Kidney glomerular epithelial cell (primary cell): ENCODE measurements around the gene TIAM1.

ENCODE experiments used
- DNase-seq: peaks from one replicate; lab custom pipeline; 2025; lab: John Stamatoyannopoulos, UW

The TIAM1 gene

DNA sequence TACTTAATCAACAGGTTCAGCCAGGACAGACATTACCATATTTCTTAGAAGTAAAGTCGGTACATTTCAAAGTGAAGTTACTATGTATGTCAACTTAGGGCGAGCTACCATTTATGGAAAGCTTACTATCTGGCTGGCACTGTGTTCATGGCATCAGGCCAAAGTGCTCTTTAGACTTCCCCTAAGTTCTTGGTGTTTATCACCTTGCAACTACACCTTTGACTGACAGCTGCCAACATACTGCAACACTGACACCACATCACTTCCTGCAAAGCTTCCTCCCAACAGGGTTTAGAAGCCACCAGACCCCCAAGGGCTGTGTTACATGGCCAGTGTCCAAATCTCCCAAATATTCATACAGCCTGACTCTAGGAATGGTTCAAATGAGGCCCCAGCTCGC is 61.0 kb downstream of the TIAM1 start:
- DNase-seq: no peak

- peak; percentile 11 for DNase-seq
Observed at GRCh38 chr21:31282095-31282709, 61.9 kb downstream of the TIAM1 start.

- DNase-seq: no peak
Observed at GRCh38 chr21:31281561-31281960, 62.5 kb downstream of the TIAM1 start.

GRCh38 chr21:31279986-31280385 is 64.1 kb downstream of the TIAM1 start:
- DNase-seq: no peak

DNA sequence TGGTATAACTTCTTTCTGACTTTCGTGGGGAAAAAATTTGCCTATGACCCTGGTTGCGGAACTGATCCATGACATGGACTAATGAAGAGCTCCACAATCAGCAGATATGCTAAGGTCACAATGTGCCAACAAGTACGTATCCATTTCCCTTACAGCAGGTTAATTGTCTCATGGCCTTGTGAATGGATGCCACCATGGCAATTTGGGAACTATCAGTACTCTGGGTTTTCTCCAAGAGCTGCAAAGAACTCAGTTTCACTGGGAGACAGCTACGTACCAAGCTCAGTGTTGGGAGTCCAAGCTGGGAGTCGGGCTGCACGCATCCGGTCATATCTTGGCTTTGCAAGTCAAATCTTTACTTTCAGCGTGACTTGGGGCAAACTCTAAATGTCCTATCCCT is 64.8 kb downstream of the TIAM1 start:
- DNase-seq: no peak

DNA sequence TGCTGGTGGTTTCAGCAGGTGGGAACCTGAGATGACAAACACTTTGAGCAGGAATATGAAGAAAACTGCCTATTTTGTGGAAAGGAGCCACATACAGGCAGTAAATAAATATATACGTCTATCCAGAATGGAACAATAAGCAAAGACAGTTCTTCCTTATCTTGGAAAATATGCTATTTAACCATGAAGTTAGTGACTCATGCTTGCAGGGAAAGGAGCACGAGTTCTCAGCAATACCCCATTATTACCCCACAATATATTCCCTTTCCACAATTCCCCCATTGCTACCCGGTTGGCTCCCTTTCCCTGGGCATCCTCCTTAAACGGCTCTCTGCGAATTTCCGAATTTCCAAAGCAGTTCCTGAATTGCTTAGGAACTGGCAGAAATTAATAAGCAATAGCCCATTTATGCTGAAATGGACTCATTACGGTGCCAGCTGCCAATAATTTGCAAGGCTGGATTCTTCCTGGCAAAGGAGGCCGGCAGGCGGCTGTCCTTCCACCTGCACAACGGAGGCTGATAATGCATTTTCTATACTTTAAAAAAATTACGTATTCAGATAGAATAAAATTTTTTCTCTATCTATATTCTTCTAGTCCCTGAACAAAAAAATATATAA is 65.4 kb downstream of the TIAM1 start:
- DNase-seq: no peak

- DNase-seq: no peak
Observed at GRCh38 chr21:31276663-31277062, 67.4 kb downstream of the TIAM1 start.

- no peak for DNase-seq
Observed at GRCh38 chr21:31275901-31276300, 68.2 kb downstream of the TIAM1 start.

- DNase-seq: no peak
Observed at GRCh38 chr21:31273278-31273677, 70.8 kb downstream of the TIAM1 start.

DNA sequence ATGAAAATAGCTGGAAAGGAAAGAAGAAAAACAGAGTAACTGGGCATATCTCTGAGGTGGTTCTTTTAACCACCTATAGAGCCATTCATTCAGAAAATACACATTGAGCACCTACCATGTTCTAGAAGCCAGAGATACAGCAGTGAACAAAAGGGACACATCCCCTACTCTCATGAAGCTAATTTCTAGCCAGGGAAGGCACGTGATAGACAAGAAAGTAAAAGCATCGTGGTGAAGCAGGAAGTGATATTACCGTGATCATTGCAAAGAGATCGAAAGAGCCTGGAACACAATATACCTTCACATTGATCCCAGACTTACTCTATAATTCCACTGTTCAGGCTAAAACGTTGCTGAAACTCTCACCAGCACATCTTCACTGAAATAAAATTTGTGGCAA is 76.0 kb downstream of the TIAM1 start:
- DNase-seq: no peak

- DNase-seq: no peak
Observed at GRCh38 chr21:31267644-31268043, 76.4 kb downstream of the TIAM1 start.

- DNase-seq: no peak
Observed at GRCh38 chr21:31266241-31266640, 77.8 kb downstream of the TIAM1 start.

DNA sequence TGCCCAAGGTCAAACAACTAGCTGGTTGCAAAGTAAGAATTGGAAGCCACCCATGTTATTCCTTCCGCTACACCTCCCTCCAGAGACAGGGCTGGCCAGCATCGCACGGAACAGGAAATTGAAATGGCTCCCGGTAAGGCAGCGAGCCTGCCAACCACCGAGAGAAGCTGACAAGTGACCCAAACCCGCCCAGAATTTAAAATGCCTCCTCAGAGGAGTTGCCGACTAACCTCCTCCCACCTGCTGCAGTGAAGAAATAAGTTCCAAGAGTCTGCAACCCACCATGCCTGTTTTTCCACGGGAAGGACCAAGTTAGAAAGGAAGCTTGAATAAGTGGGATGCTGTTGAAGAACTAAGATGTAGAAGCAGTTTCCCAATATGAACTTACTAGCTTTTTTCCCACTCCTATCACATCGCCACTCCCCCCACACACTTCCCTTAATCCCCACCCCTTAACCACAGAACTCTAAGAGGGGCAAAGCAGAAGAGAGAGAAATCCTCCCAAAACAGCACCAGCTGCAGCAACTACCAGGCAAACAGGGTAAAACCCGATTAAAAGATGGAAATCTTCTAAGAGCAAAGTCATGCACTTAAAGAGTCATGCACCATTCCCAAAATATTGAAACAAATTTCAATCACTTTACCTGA is 78.6 kb downstream of the TIAM1 start:
- DNase-seq: no peak

DNA sequence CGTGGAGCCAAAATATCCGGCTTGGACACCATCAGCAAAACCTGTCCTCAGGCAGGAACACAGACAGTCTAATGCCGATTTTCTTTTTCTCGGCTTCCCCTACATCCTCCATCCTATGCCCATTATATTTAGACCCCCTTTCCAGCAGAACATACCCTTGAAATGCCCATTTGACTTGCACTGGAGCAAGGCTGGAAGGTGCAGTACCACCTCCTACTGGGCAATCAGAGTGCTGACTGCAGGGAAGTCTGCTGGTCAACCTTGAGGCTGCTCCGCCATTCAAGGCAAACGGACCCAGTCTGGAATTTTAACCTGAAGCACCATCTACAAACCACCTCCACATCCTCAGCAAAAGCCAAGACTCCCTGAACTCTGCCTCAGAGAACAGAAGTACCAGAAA is 79.5 kb downstream of the TIAM1 start:
- no peak for DNase-seq

DNA sequence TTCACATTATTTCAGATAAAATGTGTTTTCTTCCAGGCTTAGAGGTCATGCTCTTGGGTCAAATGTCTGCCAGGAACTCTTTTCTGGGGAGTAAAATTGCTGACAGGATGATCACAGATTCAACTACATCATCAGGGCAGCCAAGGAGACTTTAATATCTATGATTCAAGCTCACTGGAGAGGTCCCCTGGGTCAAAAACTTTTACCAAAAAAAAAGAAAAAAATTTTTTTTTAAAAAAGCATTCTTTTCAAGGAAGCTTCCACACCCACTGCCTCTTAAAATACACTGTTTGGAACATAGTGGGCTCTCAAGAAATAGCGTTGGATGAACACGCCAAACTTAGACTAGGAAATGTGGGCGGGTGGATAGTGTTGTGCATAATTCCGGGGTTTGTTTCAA is 81.3 kb downstream of the TIAM1 start:
- no peak for DNase-seq

DNA sequence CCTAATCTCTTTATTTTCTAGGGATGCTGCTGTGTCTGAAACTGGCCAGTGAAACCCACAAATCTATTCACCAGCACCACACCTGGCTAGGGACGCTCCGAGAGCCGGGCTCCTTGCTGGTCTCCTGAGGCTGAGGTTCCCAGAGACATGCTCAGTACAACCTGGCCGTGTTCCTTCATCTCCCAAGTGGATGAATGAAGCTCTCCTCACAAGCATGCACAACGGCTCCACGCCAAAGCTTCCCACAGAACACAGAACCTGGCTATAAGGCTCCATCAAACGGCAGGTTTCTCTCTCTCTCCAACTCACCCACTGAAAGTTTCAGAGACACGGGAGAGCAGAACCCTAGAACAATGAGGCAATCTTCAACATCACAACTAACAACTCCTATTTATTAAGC is 82.3 kb downstream of the TIAM1 start:
- DNase-seq: no peak

DNA sequence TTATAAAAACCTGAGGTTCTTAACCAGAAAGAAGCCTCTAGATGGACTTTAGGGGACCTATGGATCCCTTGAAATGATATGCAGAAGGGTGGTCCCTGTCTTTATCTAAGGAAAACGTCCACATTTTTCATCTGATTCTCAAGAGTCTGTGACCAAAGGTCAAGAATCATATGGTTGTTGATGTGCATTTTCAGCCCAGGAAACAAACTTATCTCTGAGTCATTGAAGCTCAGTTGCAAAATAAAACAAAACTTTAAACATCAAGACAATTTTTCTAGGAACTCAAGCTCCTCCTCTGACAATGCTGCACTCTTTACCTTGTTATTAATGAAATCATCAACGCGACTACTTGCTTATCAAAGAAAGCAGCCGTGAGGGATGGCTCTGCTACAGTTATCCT is 83.3 kb downstream of the TIAM1 start:
- DNase-seq: no peak

- DNase-seq: no peak
Observed at GRCh38 chr21:31258073-31258472, 86.0 kb downstream of the TIAM1 start.

DNA sequence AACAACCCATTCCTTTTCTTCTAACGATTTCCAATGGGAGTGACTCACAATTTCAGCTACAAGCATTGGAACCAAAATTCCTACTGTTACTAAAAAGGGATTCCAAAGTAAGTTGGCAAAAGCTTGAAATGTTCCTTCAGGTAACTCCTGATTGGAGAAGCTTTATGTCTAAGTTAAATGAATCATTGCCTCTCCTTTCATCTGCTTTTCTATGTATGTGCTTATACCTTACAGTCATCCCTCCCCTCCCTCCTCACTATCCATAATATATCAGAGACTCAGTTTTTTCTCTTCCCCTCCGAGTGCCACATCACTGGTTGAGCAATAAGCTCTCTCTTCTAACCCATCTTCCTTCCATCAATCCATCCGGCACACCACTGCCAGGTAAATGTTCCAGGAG is 86.8 kb downstream of the TIAM1 start:
- no peak for DNase-seq

GRCh38 chr21:31255896-31256295 is 88.2 kb downstream of the TIAM1 start:
- DNase-seq: no peak

DNA sequence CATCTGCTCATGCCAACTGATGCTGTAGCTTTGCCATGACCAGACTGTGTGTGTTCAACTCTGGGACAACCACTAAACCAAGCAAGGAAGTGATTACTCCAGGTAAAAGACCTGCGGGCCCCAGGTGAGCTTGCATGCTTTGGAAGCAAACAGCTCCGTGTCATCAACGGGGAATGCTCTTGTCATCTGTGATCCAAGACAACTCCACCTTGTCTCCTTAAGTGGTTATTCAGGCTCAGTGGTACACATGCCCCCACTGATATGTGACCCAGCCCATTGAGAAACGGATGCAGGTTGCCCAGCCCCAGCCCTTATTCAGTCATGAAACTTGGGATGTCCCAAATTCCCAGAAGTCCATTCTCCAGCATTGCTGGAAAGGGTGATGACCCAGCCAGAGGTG is 89.0 kb downstream of the TIAM1 start:
- no peak for DNase-seq

GRCh38 chr21:31254131-31254530 is 89.9 kb downstream of the TIAM1 start:
- DNase-seq: no peak

DNA sequence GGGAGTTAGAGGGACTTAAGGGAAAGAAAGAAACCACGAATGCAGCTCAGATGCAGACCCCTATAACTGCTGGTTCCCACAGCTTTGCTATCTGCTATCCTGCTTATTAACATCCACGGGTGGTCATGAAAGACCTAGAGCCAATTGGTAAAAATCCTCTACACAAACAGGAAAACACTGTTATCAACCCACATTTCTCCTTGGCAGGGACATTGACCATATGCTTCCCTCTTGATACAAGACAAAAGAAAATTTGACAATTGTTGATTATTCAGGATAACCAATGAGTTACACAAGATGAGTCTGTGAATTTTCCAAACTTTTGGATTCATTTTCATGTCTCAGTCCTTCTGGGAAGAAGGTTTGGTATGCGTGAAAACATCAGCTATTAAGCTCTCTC is 90.4 kb downstream of the TIAM1 start:
- DNase-seq: no peak

- DNase-seq: no peak
Observed at GRCh38 chr21:31252611-31253010, 91.5 kb downstream of the TIAM1 start.
